ENCODE measurements around the gene HIBCH.
A peak's percentile ranks its signal among the peaks of the same experiment; 100 is the strongest.
"Not testable (repeated sequence)": the region's sequence is repeated elsewhere in the genome, so short reads cannot be mapped to it uniquely, and the experiment has no call there.

HIBCH gene

GRCh38 chr2:190162851-190163250 lies 156.8 kb downstream of the HIBCH start:
- H3K36me3 ChIP-seq: no peaks in the 10 kb centered on the region
- H3K4me3 ChIP-seq: no peak overlapping the region
- no peak for TF ChIP-seq CTCF (IDR thresholded peaks at IDR 0.05)
- no peak for DNase-seq
- no peaks in the 10 kb centered on the region for H3K9me3 ChIP-seq
- no peak overlapping the region for H3K27ac ChIP-seq
- H3K27me3 ChIP-seq: no peaks in the 10 kb centered on the region
- peaks cover 0 to 8% (median 2%) of the 10 kb centered on the region in 4 donors for H3K4me1 ChIP-seq
- intact Hi-C loops (cut with DNase I; ENCODE audit: low total_unique reads): no loop called here

- Histone ChIP-seq H3K27me3 (no peaks in the 10 kb centered on the region), H3K27ac (no peak overlapping the region), H3K4me1 (peaks cover 0 to 8% (median 2%) of the 10 kb centered on the region in 4 donors), H3K36me3 (no peaks in the 10 kb centered on the region), H3K9me3 (no peaks in the 10 kb centered on the region), H3K4me3 (no peak overlapping the region)
- TF ChIP-seq CTCF (IDR thresholded peaks at IDR 0.05): no peak
- peak in 1 of 2 donors; percentile 38 for DNase-seq
- intact Hi-C loops (cut with DNase I; ENCODE audit: low total_unique reads): no loop called here
Measured at GRCh38 chr2:190159453-190159852, 160.2 kb downstream of the HIBCH start.

- intact Hi-C loops (cut with DNase I; ENCODE audit: low total_unique reads): no loop called here
- Histone ChIP-seq H3K4me1 (peaks cover 0 to 8% (median 2%) of the 10 kb centered on the region in 4 donors), H3K4me3 (no peak overlapping the region), H3K9me3 (no peaks in the 10 kb centered on the region), H3K27me3 (no peaks in the 10 kb centered on the region), H3K27ac (no peak overlapping the region), H3K36me3 (no peaks in the 10 kb centered on the region)
- DNase-seq: no peak
- TF ChIP-seq CTCF (IDR thresholded peaks at IDR 0.05): no peak
Measured at GRCh38 chr2:190158798-190159434, 160.7 kb downstream of the HIBCH start.

GRCh38 chr2:190157613-190158528 lies 161.8 kb downstream of the HIBCH start:
- H3K9me3 ChIP-seq; H3K36me3 ChIP-seq; intact Hi-C loops (cut with DNase I; ENCODE audit: low total_unique reads); H3K27me3 ChIP-seq; H3K27ac ChIP-seq; H3K4me3 ChIP-seq; DNase-seq; H3K4me1 ChIP-seq: not testable (repeated sequence)

GRCh38 chr2:190156530-190157212 lies 163.0 kb downstream of the HIBCH start:
- H3K27me3 ChIP-seq: no peaks in the 10 kb centered on the region
- no peak overlapping the region for H3K27ac ChIP-seq
- TF ChIP-seq CTCF (IDR thresholded peaks at IDR 0.05): no peak
- intact Hi-C loops (cut with DNase I; ENCODE audit: low total_unique reads): no loop called here
- no peaks in the 10 kb centered on the region for H3K36me3 ChIP-seq
- no peak overlapping the region for H3K4me3 ChIP-seq
- no peaks in the 10 kb centered on the region for H3K9me3 ChIP-seq
- peaks cover 0 to 8% (median 2%) of the 10 kb centered on the region in 4 donors for H3K4me1 ChIP-seq
- DNase-seq: no peak
